ENCODE measurements around the gene PROX1. TPM values are rescaled to one million over a fixed set of nuclear protein-coding genes. Genes with fewer than 3 reads are reported as not detected.

PROX1 gene
- total RNA-seq, 1 donor from 2014 or later = 63.2 TPM

DNA sequence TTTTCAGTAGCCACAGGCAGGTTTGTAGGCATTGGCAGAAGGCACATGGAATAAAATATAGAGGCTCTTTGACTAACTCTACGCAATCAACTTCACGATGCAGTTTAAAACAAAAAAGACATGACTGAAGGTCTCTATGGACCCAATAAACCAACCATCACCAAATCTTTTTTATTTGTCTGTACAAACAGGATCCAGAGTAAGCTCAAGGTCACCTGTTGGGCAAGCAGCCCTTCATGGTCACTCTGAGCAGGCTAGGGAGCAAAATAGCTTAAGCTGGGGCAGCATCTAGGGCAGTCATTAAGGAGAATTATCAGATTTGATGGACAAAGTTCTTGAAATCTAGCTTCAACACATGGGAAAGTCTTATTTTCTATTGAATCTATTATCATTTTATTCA is 26.8 kb upstream of the PROX1 start:
- TF ChIP-seq, protein P1, sequence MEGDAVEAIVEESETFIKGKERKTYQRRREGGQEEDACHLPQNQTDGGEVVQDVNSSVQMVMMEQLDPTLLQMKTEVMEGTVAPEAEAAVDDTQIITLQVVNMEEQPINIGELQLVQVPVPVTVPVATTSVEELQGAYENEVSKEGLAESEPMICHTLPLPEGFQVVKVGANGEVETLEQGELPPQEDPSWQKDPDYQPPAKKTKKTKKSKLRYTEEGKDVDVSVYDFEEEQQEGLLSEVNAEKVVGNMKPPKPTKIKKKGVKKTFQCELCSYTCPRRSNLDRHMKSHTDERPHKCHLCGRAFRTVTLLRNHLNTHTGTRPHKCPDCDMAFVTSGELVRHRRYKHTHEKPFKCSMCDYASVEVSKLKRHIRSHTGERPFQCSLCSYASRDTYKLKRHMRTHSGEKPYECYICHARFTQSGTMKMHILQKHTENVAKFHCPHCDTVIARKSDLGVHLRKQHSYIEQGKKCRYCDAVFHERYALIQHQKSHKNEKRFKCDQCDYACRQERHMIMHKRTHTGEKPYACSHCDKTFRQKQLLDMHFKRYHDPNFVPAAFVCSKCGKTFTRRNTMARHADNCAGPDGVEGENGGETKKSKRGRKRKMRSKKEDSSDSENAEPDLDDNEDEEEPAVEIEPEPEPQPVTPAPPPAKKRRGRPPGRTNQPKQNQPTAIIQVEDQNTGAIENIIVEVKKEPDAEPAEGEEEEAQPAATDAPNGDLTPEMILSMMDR (IDR thresholded peaks at IDR 0.05; ENCODE audit: unreplicated experiment) = no peak
- peaks cover 15% of the 10 kb centered on the region for H3K4me1 Mint-ChIP-seq (ENCODE audit: low read depth)
- no peak for DNase-seq (ENCODE audit: low spot score, unreplicated experiment)
- H3K27me3 Mint-ChIP-seq = no peaks in the 10 kb centered on the region
- no peak overlapping the region for H3K27ac Mint-ChIP-seq
- H3K4me3 Mint-ChIP-seq (ENCODE audit: low read depth) = no peak overlapping the region
- no peaks in the 10 kb centered on the region for H3K36me3 Mint-ChIP-seq (ENCODE audit: insufficient read depth)
- peaks cover 3% of the 10 kb centered on the region for H3K9me3 Mint-ChIP-seq (ENCODE audit: low read depth)

DNA sequence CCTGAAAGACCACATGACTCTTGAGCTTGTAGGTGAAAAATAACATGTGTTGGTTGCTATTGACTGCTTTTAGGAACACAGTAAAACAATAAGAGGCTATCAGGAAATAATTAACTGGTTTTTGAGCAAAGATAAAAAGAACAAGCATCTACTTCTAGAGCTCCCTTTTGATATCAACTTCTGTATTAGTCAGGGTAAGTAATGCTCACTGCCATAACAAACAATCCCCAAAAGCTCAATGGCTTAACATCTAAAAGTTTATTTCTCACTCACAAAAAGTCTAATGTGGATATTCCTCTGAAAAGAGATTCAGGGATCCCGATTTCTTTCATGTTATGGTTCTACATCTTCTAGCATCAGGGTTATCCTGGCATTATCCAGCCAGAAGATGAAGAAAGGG is 25.3 kb upstream of the PROX1 start:
- TF ChIP-seq, protein P1 (IDR thresholded peaks at IDR 0.05; ENCODE audit: unreplicated experiment) = no peak
- peaks cover 3% of the 10 kb centered on the region for H3K9me3 Mint-ChIP-seq (ENCODE audit: low read depth)

DNA sequence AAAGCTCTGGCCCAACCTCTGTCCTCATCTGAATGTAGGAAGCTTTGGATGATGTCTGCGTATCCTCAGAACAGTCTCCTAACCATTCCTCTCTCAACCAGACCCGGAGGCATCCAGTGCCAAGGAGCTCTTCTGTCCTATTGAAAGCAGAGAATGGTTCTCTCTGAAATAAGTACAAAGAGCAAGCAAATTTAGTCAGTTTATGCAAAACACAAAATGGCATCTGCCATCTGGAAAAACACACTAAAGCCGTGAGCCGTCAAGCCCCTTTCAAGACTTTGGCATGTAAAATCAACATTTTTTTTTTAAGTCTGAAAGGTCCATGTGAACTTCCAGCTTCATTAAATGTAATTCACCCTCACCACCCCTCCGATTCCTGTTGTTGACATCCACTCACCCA is 21.7 kb upstream of the PROX1 start:
- DNase-seq (ENCODE audit: low spot score, unreplicated experiment) = no peak
- Mint-ChIP-seq H3K4me3 (ENCODE audit: low read depth) (no peak overlapping the region), H3K4me1 (ENCODE audit: low read depth) (peaks cover 6% of the 10 kb centered on the region), H3K27ac (no peak overlapping the region), H3K9me3 (ENCODE audit: low read depth) (peaks cover 3% of the 10 kb centered on the region), H3K36me3 (ENCODE audit: insufficient read depth) (no peaks in the 10 kb centered on the region), H3K27me3 (no peaks in the 10 kb centered on the region)
- TF ChIP-seq, protein P1 (IDR thresholded peaks at IDR 0.05; ENCODE audit: unreplicated experiment) = no peak

More for the DNA sequence above, 25.3 kb upstream of the PROX1 start:
- Mint-ChIP-seq H3K36me3 (ENCODE audit: insufficient read depth) (no peaks in the 10 kb centered on the region), H3K27me3 (no peaks in the 10 kb centered on the region), H3K4me3 (ENCODE audit: low read depth) (no peak overlapping the region), H3K27ac (no peak overlapping the region), H3K4me1 (ENCODE audit: low read depth) (peaks cover 5% of the 10 kb centered on the region)
- no peak for DNase-seq (ENCODE audit: low spot score, unreplicated experiment)

DNA sequence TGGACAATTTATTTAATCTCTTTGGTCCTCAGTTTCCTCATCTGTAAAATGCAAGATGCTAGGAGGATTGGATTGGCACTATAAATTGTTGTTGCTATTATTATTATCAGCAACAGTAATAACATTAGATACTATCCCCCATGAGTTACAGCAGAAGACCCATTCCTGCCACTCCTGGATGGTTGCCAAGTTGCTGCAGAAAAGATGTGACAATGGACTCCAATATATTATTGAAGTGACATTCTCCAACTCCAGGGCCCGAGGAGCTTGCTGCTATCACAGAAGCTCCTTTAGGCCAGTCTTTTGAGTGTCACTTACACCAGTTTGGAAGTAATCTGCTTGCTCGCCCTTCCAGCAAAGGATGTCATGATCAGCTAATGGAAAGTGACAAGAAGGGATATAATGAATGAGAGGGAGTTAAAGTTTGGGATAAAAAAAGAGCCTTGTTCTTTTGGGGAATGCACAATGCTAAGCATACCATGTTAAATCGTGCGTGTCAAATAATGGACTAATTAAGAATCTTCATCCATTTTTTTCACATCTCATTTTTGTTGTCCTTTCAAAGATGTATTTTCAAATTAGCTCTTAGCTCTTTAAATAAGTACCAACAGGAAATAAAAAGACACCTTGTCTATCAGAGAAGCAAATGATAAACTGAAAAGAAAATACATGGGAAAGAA is 19.5 kb upstream of the PROX1 start:
- H3K4me3 Mint-ChIP-seq (ENCODE audit: low read depth) = no peak overlapping the region

DNA sequence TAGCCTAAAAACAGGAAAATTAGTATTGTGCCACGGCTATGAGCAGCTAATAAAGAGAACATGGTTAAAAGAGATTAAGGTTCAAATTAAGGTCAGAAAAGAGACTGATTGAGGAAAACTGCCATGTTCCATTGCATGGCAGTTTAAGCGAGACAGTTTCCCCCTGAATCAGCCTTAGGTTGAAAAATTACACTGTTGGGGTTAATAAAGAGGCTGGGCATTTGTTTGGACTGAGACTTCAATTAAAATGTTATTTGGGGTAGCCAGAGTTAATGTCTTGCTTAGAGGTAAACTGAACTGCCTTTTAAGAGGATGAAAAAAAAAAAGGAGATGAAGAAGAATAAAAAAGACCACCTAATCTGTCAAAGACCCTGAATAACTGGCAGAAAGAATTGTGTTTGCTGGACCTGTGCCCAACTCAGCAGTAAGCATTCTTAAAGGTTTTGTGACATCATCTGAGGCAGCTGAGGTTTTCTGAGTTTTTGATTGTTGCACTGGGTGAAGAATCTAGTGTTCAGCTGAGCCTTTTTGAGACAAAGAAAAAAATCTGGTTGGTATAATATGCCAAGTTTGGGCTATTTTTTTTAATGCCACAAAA is 17.7 kb upstream of the PROX1 start:
- no peaks in the 10 kb centered on the region for H3K36me3 Mint-ChIP-seq (ENCODE audit: insufficient read depth)
- DNase-seq (ENCODE audit: low spot score, unreplicated experiment) = no peak
- H3K27me3 Mint-ChIP-seq = no peaks in the 10 kb centered on the region
- H3K27ac Mint-ChIP-seq = no peak overlapping the region
- no peak overlapping the region for H3K4me3 Mint-ChIP-seq (ENCODE audit: low read depth)
- TF ChIP-seq, protein P1 (IDR thresholded peaks at IDR 0.05; ENCODE audit: unreplicated experiment) = no peak
- peaks cover 8% of the 10 kb centered on the region for H3K4me1 Mint-ChIP-seq (ENCODE audit: low read depth)
- no peaks in the 10 kb centered on the region for H3K9me3 Mint-ChIP-seq (ENCODE audit: low read depth)

More for the DNA sequence above, 19.5 kb upstream of the PROX1 start:
- TF ChIP-seq, protein P1 (IDR thresholded peaks at IDR 0.05; ENCODE audit: unreplicated experiment) = no peak
- Mint-ChIP-seq H3K4me1 (ENCODE audit: low read depth) (peaks cover 6% of the 10 kb centered on the region), H3K9me3 (ENCODE audit: low read depth) (no peaks in the 10 kb centered on the region), H3K27me3 (no peaks in the 10 kb centered on the region), H3K36me3 (ENCODE audit: insufficient read depth) (no peaks in the 10 kb centered on the region), H3K27ac (no peak overlapping the region)
- no peak for DNase-seq (ENCODE audit: low spot score, unreplicated experiment)

All from progenitor cell of endocrine pancreas (in vitro differentiated cells).